Endodermal cell (in vitro differentiated cells): ENCODE measurements around the gene NR1I2. TPM values are rescaled to one million over a fixed set of nuclear protein-coding genes. Genes with fewer than 3 reads are reported as not detected.

ENCODE experiments used
- DNase-seq: peaks from one replicate; pipeline ENCODE4 v3.0.0-alpha.2; 2017
- H3K27ac ChIP-seq: 2 replicates; pipeline ENCODE4 v1.5.1; 2013; ENCODE audit warnings: mild to moderate bottlenecking, low read depth, low read length, moderate library complexity
- H3K27me3 ChIP-seq: 2 replicates; pipeline ENCODE4 v1.6.1; 2013; ENCODE audit warnings: mild to moderate bottlenecking, low read length, moderate library complexity; ENCODE audit not compliant: insufficient read depth, control insufficient read depth, poor library complexity, severe bottlenecking
- H3K36me3 ChIP-seq: 2 replicates; pipeline ENCODE4 v1.7.0; 2013; ENCODE audit warnings: mild to moderate bottlenecking, low read length, moderate library complexity; ENCODE audit not compliant: control insufficient read depth, insufficient read depth
- H3K4me1 ChIP-seq: one replicate; pipeline ENCODE4 v1.7.0; 2013; ENCODE audit warnings: low read length; ENCODE audit not compliant: control insufficient read depth, insufficient read depth
- H3K4me3 ChIP-seq: 2 replicates; pipeline ENCODE4 v1.5.1; 2013; ENCODE audit warnings: mild to moderate bottlenecking, low read length, moderate library complexity
- H3K9ac ChIP-seq: 2 replicates; pipeline ENCODE4 v1.6.1; 2013; ENCODE audit warnings: mild to moderate bottlenecking, low read length, moderate library complexity; ENCODE audit not compliant: poor library complexity, severe bottlenecking; ENCODE audit errors: extremely low read depth
- H3K9me3 ChIP-seq: 2 replicates; pipeline ENCODE4 v1.6.1; 2013; ENCODE audit warnings: mild to moderate bottlenecking, low read length, moderate library complexity; ENCODE audit not compliant: control insufficient read depth
- H3K27ac Mint-ChIP-seq: 2 replicates; pipeline ENCODE4 v1.8.0; 2020; ENCODE audit warnings: mixed read lengths
- H3K27me3 Mint-ChIP-seq: 2 replicates; pipeline ENCODE4 v1.8.0; 2021; ENCODE audit warnings: mild to moderate bottlenecking, mixed read lengths; ENCODE audit not compliant: insufficient read depth
- H3K36me3 Mint-ChIP-seq: 2 replicates; pipeline ENCODE4 v1.8.0; 2020; ENCODE audit warnings: low read depth, mixed read lengths
- H3K4me1 Mint-ChIP-seq: 2 replicates; pipeline ENCODE4 v1.8.0; 2020; ENCODE audit warnings: mixed read lengths
- H3K4me3 Mint-ChIP-seq: 2 replicates; pipeline ENCODE4 v1.8.0; 2020; ENCODE audit warnings: mild to moderate bottlenecking, moderate library complexity, mixed read lengths
- H3K9me3 Mint-ChIP-seq: 2 replicates; pipeline ENCODE4 v1.8.0; 2020; ENCODE audit warnings: mild to moderate bottlenecking, mixed read lengths
- WGBS, 2 experiments: methylation state at CpG; one replicate each; pipeline versions ENCODE4 v1.1.5 to v1.1.7; 2013; ENCODE audit warnings: missing lambda C conversion rate in 2 of 2, mixed read lengths in 1 of 2; ENCODE audit not compliant: insufficient coverage in 1 of 2, insufficient read length in 1 of 2; 5-methylcytosine and 5-hydroxymethylcytosine counted together
- total RNA-seq, 2 donors: library from RNA; stranded (reverse); fragmentation: NEBNext Ultra II Directional in 1 of 2; extraction: Animal tissue kit (Norgen Biotek cat#: 25700) in 1 of 2; gene quantifications; 2 replicates in 1 of 2; 3 replicates in 1 of 2; pipeline ENCODE4 v1.2.1, GENCODE V29; 2021
- TF ChIP-seq, protein P1 (sequence below): fragments of 200-600 bp; sonication (generic); conservative IDR thresholded peaks from 2 replicates; pipeline ENCODE4 v1.5.0; 2021; ENCODE audit warnings: antibody characterized with exemption, mild to moderate bottlenecking

NR1I2 gene
- total RNA-seq, 2 donors from 2014 or later: 0.20 to 0.29 TPM

DNA sequence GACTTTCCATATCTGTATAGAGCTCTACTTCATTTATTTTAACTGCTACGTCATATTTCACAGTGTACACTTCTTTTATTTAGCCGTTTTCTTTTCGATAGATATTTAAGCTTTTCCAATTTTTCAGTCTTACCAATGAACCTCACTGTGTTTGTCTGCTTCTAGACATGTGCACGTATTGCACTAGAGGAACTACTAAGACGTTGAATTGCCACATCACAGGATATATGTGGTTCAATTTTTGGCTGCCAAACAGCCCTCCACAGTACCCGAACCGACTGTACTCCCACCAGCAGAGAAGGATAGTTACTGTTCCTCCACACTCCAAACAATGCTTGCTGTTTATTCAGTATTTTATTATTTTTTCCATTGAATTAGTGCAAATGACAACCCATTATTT is 2.0 kb downstream of the NR1I2 start:
- Histone ChIP-seq H3K4me3 (no peak overlapping the region), H3K27ac (no peak overlapping the region), H3K27me3 (no peaks in the 10 kb centered on the region), H3K9me3 (no peaks in the 10 kb centered on the region), H3K9ac (no peak overlapping the region), H3K4me1 (no peaks in the 10 kb centered on the region), H3K36me3 (no peaks in the 10 kb centered on the region)
- Mint-ChIP-seq H3K9me3 (no peaks in the 10 kb centered on the region), H3K27me3 (no peaks in the 10 kb centered on the region), H3K4me1 (no peaks in the 10 kb centered on the region), H3K36me3 (no peaks in the 10 kb centered on the region), H3K4me3 (no peak overlapping the region), H3K27ac (no peak overlapping the region)
- TF ChIP-seq, protein P1, sequence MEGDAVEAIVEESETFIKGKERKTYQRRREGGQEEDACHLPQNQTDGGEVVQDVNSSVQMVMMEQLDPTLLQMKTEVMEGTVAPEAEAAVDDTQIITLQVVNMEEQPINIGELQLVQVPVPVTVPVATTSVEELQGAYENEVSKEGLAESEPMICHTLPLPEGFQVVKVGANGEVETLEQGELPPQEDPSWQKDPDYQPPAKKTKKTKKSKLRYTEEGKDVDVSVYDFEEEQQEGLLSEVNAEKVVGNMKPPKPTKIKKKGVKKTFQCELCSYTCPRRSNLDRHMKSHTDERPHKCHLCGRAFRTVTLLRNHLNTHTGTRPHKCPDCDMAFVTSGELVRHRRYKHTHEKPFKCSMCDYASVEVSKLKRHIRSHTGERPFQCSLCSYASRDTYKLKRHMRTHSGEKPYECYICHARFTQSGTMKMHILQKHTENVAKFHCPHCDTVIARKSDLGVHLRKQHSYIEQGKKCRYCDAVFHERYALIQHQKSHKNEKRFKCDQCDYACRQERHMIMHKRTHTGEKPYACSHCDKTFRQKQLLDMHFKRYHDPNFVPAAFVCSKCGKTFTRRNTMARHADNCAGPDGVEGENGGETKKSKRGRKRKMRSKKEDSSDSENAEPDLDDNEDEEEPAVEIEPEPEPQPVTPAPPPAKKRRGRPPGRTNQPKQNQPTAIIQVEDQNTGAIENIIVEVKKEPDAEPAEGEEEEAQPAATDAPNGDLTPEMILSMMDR: no peak
- DNase-seq: no peak
- WGBS, 2 experiments: 79 to 80% methylated on average over 7 of the region's 7 CpGs

DNA sequence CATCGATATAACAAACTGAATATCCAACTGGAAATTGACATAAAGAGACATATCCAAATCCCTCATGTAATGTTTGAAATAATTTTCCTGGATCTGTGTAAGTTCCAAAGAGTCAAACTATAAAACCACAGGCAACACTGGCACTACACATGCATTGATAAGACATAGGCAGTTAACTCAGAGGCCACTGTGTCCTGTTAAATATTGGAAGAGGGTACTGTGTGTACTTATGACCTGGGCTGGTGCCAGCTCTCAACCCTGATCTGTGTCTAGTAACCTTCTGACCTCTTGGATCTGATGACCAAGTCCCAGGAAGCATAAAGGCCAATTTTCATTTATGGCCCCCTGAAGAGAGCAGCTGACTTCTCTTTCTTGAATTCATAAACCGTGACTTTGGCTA is 4.5 kb downstream of the NR1I2 start:
- Mint-ChIP-seq H3K27me3 (no peaks in the 10 kb centered on the region), H3K36me3 (no peaks in the 10 kb centered on the region), H3K9me3 (no peaks in the 10 kb centered on the region), H3K4me1 (no peaks in the 10 kb centered on the region), H3K27ac (no peak overlapping the region), H3K4me3 (no peak overlapping the region)
- Histone ChIP-seq H3K27me3 (no peaks in the 10 kb centered on the region), H3K4me1 (no peaks in the 10 kb centered on the region), H3K36me3 (no peaks in the 10 kb centered on the region), H3K4me3 (no peak overlapping the region), H3K9me3 (no peaks in the 10 kb centered on the region), H3K27ac (no peak overlapping the region), H3K9ac (no peak overlapping the region)
- DNase-seq: no peak
- WGBS, 2 experiments: 97% methylated on average over 2 of the region's 2 CpGs; no CpG with 5 or more reads in 1 of the 2 experiments
- TF ChIP-seq, protein P1: no peak

DNA sequence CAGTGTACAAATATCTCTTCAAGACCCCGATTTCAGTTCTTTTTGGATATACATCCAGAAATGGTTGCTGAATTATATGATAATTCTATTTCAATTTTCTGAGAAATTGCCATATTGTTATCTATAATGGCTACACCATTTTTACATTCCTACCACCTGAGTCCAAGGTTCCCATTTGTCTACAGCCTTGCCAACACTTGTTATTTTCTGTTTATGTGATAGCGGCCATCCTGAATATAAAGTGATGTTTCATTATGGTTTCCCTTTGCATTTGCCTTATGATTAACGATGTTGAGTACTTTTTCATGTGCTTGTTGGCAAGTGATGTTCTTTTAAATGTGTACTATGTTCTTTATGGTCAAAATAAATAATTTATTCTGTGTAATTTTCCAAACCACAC is 8.5 kb downstream of the NR1I2 start:
- 97% methylated on average over 3 of the region's 3 CpGs; no CpG with 5 or more reads in 1 of the 2 experiments for WGBS, 2 experiments
- Histone ChIP-seq H3K36me3 (no peaks in the 10 kb centered on the region), H3K4me1 (no peaks in the 10 kb centered on the region), H3K27me3 (no peaks in the 10 kb centered on the region), H3K4me3 (no peak overlapping the region), H3K9ac (no peak overlapping the region), H3K27ac (no peak overlapping the region), H3K9me3 (no peaks in the 10 kb centered on the region)
- Mint-ChIP-seq H3K27ac (no peak overlapping the region), H3K4me3 (no peak overlapping the region), H3K36me3 (no peaks in the 10 kb centered on the region), H3K9me3 (peaks cover 2% of the 10 kb centered on the region), H3K4me1 (peaks cover 5% of the 10 kb centered on the region), H3K27me3 (no peaks in the 10 kb centered on the region)
- DNase-seq: no peak
- TF ChIP-seq, protein P1: no peak
